ENCODE data around the gene SUPT20H.

- TF ChIP-seq CTCF (IDR thresholded peaks at IDR 0.05 in 2 of 3, conservative IDR thresholded peaks at IDR 0.05 in 1 of 3; ENCODE audit: control insufficient read depth in 2 of 3, extremely low read depth in 1 of 3, insufficient read depth in 1 of 3, low read depth in 3 of 3, low read length in 3 of 3), result no peak
- TF ChIP-seq POLR2A (IDR thresholded peaks at IDR 0.05; ENCODE audit: low read depth, low read length), result no peak
- no peak for TF ChIP-seq ZBTB40 (IDR thresholded peaks at IDR 0.05; ENCODE audit: borderline replicate concordance)
- TF ChIP-seq ZNF24 (IDR thresholded peaks at IDR 0.05), result no peak
- no peak for TF ChIP-seq JUNB (IDR thresholded peaks at IDR 0.05)
- no peak for TF ChIP-seq PAX8 (IDR thresholded peaks at IDR 0.05)
- no peak for TF ChIP-seq CEBPB (IDR thresholded peaks at IDR 0.05; ENCODE audit: borderline replicate concordance in 1 of 2, low read depth in 2 of 2, low read length in 2 of 2)
- no peak for TF ChIP-seq FOS (IDR thresholded peaks at IDR 0.05; ENCODE audit: borderline replicate concordance, extremely low read depth, insufficient read length)
- TF ChIP-seq BCL3 (IDR thresholded peaks at IDR 0.05; ENCODE audit: borderline replicate concordance, insufficient read depth, low read depth, low read length, poor library complexity, severe bottlenecking), result no peak
- no peak for TF ChIP-seq ZBTB11 (CRISPR knock-in tag; IDR thresholded peaks at IDR 0.05)
- TF ChIP-seq BHLHE40 (IDR thresholded peaks at IDR 0.05; ENCODE audit: borderline replicate concordance in 1 of 2, low read depth in 2 of 2, low read length in 1 of 2), result no peak
- no peak for TF ChIP-seq ZZZ3 (IDR thresholded peaks at IDR 0.05; ENCODE audit: control insufficient read depth, insufficient read length, low read depth)
- TF ChIP-seq POLR2AphosphoS5 (IDR thresholded peaks at IDR 0.05; ENCODE audit: low read length), result no peak
- TF ChIP-seq CBFB (IDR thresholded peaks at IDR 0.05; ENCODE audit: low read depth), result no peak
Observed at GRCh38 chr13:37046062-37046461, 13.4 kb downstream of the SUPT20H start.

All from GM12878 (cell line).